Mesendoderm (in vitro differentiated cells): Measurements from ENCODE around the gene U2AF2.

Experiments
- DNase-seq: peaks from one replicate; pipeline ENCODE4 v3.0.0; 2013
- H2AK5ac ChIP-seq: 2 replicates; pipeline ENCODE4 v1.6.1; 2013; ENCODE audit warnings: low read length, inconsistent platforms
- H2BK120ac ChIP-seq: 2 replicates; pipeline ENCODE4 v1.6.1; 2013; ENCODE audit warnings: low read depth, mild to moderate bottlenecking, low read length, moderate library complexity, mixed read lengths
- H2BK15ac ChIP-seq: replicated peaks from 2 replicates; pipeline ENCODE4 v1.6.1; 2013; ENCODE audit warnings: low read depth, mild to moderate bottlenecking, moderate library complexity
- H2BK5ac ChIP-seq: 2 replicates; pipeline ENCODE4 v1.6.1; 2013; ENCODE audit warnings: low read length, inconsistent platforms
- H3K18ac ChIP-seq: 2 replicates; pipeline ENCODE4 v1.6.1; 2013; ENCODE audit warnings: mild to moderate bottlenecking, low read length, mixed read lengths
- H3K23ac ChIP-seq: one replicate; pipeline ENCODE4 v1.6.1; 2013; ENCODE audit warnings: low read length
- H3K27ac ChIP-seq: 2 replicates; pipeline ENCODE4 v1.5.1; 2013; ENCODE audit warnings: low read depth, mild to moderate bottlenecking, inconsistent platforms, low read length, moderate library complexity
- H3K27me3 ChIP-seq: 2 replicates; pipeline ENCODE4 v1.6.1; 2013; ENCODE audit warnings: low read length, control low read depth, mild to moderate bottlenecking, inconsistent platforms; ENCODE audit not compliant: insufficient read depth, poor library complexity
- H3K36me3 ChIP-seq: 2 replicates; pipeline ENCODE4 v1.6.1; 2013; ENCODE audit warnings: low read length, inconsistent platforms; ENCODE audit not compliant: control insufficient read depth, insufficient read depth
- H3K4ac ChIP-seq: one replicate; pipeline ENCODE4 v1.6.1; 2013; ENCODE audit warnings: low read depth, mild to moderate bottlenecking, low read length, moderate library complexity
- H3K4me1 ChIP-seq: 2 replicates; pipeline ENCODE4 v1.6.1; 2013; ENCODE audit warnings: low read depth, low read length, inconsistent platforms; ENCODE audit not compliant: control insufficient read depth
- H3K4me2 ChIP-seq: 2 replicates; pipeline ENCODE4 v1.6.1; 2013; ENCODE audit warnings: low read length
- H3K4me3 ChIP-seq: 2 replicates; pipeline ENCODE4 v1.5.1; 2013; ENCODE audit warnings: mild to moderate bottlenecking, low read length
- H3K56ac ChIP-seq: one replicate; pipeline ENCODE4 v1.6.1; 2013; ENCODE audit warnings: low read length
- H3K79me1 ChIP-seq: 2 replicates; pipeline ENCODE4 v1.6.1; 2013; ENCODE audit warnings: low read length, inconsistent platforms
- H3K79me2 ChIP-seq: 2 replicates; pipeline ENCODE4 v1.6.1; 2013; ENCODE audit warnings: mild to moderate bottlenecking, low read length; ENCODE audit not compliant: control insufficient read depth, insufficient read depth
- H3K9ac ChIP-seq: 2 replicates; pipeline ENCODE4 v1.6.1; 2013; ENCODE audit warnings: low read length, inconsistent platforms
- H4K5ac ChIP-seq: one replicate; pipeline ENCODE4 v1.6.1; 2013; ENCODE audit warnings: low read length
- H4K8ac ChIP-seq: one replicate; pipeline ENCODE4 v1.6.1; 2013; ENCODE audit warnings: low read depth, mild to moderate bottlenecking, control low read depth, low read length, moderate library complexity
- WGBS: extraction: QIAGEN DNeasy Blood & Tissue Kit; methylation state at CpG from one replicate; pipeline ENCODE4 v1.1.7; 2013; ENCODE audit warnings: low lambda C conversion rate, missing lambda C conversion rate; ENCODE audit not compliant: insufficient coverage; ENCODE audit errors: extremely low coverage; 5-methylcytosine and 5-hydroxymethylcytosine counted together

The U2AF2 gene

GRCh38 chr19:55614711-55615542 is 39.9 kb upstream of the U2AF2 start:
- Histone ChIP-seq H3K56ac (no peak overlapping the region), H3K4me3 (no peak overlapping the region), H3K27me3 (no peaks in the 10 kb centered on the region), H3K36me3 (peaks cover 4% of the 10 kb centered on the region), H3K27ac (no peak overlapping the region), H2BK120ac (no peak overlapping the region), H3K23ac (no peak overlapping the region), H2BK5ac (no peak overlapping the region), H3K18ac (no peak overlapping the region), H3K4ac (no peak overlapping the region), H3K9ac (no peak overlapping the region), H3K79me1 (no peaks in the 10 kb centered on the region), H3K79me2 (no peaks in the 10 kb centered on the region), H2BK15ac (no peak overlapping the region), H3K4me1 (no peaks in the 10 kb centered on the region), H4K8ac (no peak overlapping the region), H4K5ac (no peak overlapping the region), H2AK5ac (no peak overlapping the region), H3K4me2 (no peak overlapping the region)
- no CpG with 5 or more reads among the region's 98 CpGs for WGBS
- no peak for DNase-seq

- no peaks in the 10 kb centered on the region for H3K27me3 ChIP-seq
- no peak overlapping the region for H3K18ac ChIP-seq
- no peak overlapping the region for H3K4me3 ChIP-seq
- no peak overlapping the region for H3K9ac ChIP-seq
- H4K5ac ChIP-seq = no peak overlapping the region
- no peak overlapping the region for H2BK120ac ChIP-seq
- no peak overlapping the region for H3K56ac ChIP-seq
- no peak overlapping the region for H2BK5ac ChIP-seq
- no peak overlapping the region for H3K4ac ChIP-seq
- no peak overlapping the region for H3K23ac ChIP-seq
- no CpG with 5 or more reads among the region's 88 CpGs for WGBS
- peaks cover 4% of the 10 kb centered on the region for H3K36me3 ChIP-seq
- no peak overlapping the region for H3K4me2 ChIP-seq
- H2BK15ac ChIP-seq = no peak overlapping the region
- no peaks in the 10 kb centered on the region for H3K79me2 ChIP-seq
- H3K4me1 ChIP-seq = no peaks in the 10 kb centered on the region
- no peak for DNase-seq
- no peak overlapping the region for H4K8ac ChIP-seq
- H3K79me1 ChIP-seq = no peaks in the 10 kb centered on the region
- H3K27ac ChIP-seq = no peak overlapping the region
- no peak overlapping the region for H2AK5ac ChIP-seq
Observed at GRCh38 chr19:55615543-55616394, 39.1 kb upstream of the U2AF2 start.

GRCh38 chr19:55616395-55616875 is 38.4 kb upstream of the U2AF2 start:
- Histone ChIP-seq H3K9ac (no peak overlapping the region), H4K5ac (no peak overlapping the region), H2BK120ac (no peak overlapping the region), H3K36me3 (peaks cover 4% of the 10 kb centered on the region), H2AK5ac (no peak overlapping the region), H3K18ac (no peak overlapping the region), H3K4ac (no peak overlapping the region), H3K23ac (no peak overlapping the region), H2BK5ac (no peak overlapping the region), H3K27me3 (no peaks in the 10 kb centered on the region), H3K4me1 (no peaks in the 10 kb centered on the region), H4K8ac (no peak overlapping the region), H3K79me1 (no peaks in the 10 kb centered on the region), H2BK15ac (no peak overlapping the region), H3K56ac (no peak overlapping the region), H3K4me2 (no peak overlapping the region), H3K27ac (no peak overlapping the region), H3K4me3 (no peak overlapping the region), H3K79me2 (no peaks in the 10 kb centered on the region)
- WGBS = no CpG with 5 or more reads among the region's 38 CpGs
- DNase-seq = no peak

GRCh38 chr19:55617426-55617825 is 37.4 kb upstream of the U2AF2 start:
- H3K4me1 ChIP-seq = no peaks in the 10 kb centered on the region
- no peaks in the 10 kb centered on the region for H3K79me1 ChIP-seq
- H3K18ac ChIP-seq = no peak overlapping the region
- no peak overlapping the region for H3K4ac ChIP-seq
- no peak overlapping the region for H4K8ac ChIP-seq
- no peak overlapping the region for H3K27ac ChIP-seq
- no peak overlapping the region for H3K56ac ChIP-seq
- H3K79me2 ChIP-seq = no peaks in the 10 kb centered on the region
- no peak for DNase-seq
- H3K27me3 ChIP-seq = no peaks in the 10 kb centered on the region
- no peak overlapping the region for H3K23ac ChIP-seq
- no peak overlapping the region for H3K9ac ChIP-seq
- no peak overlapping the region for H2BK15ac ChIP-seq
- H3K36me3 ChIP-seq = peaks cover 4% of the 10 kb centered on the region
- no peak overlapping the region for H3K4me2 ChIP-seq
- H2AK5ac ChIP-seq = no peak overlapping the region
- H2BK120ac ChIP-seq = no peak overlapping the region
- no peak overlapping the region for H2BK5ac ChIP-seq
- WGBS = no CpG with 5 or more reads among the region's 8 CpGs
- no peak overlapping the region for H3K4me3 ChIP-seq
- H4K5ac ChIP-seq = no peak overlapping the region

- peaks cover 4% of the 10 kb centered on the region for H3K36me3 ChIP-seq
- no peaks in the 10 kb centered on the region for H3K79me1 ChIP-seq
- H2BK120ac ChIP-seq = no peak overlapping the region
- H4K8ac ChIP-seq = no peak overlapping the region
- no peaks in the 10 kb centered on the region for H3K4me1 ChIP-seq
- no peak overlapping the region for H2BK15ac ChIP-seq
- no peak overlapping the region for H3K9ac ChIP-seq
- no peak overlapping the region for H2AK5ac ChIP-seq
- H4K5ac ChIP-seq = no peak overlapping the region
- H3K4me3 ChIP-seq = no peak overlapping the region
- no peak overlapping the region for H3K56ac ChIP-seq
- DNase-seq = no peak
- H3K23ac ChIP-seq = no peak overlapping the region
- no peak overlapping the region for H3K4me2 ChIP-seq
- no peaks in the 10 kb centered on the region for H3K79me2 ChIP-seq
- no peak overlapping the region for H3K4ac ChIP-seq
- no CpG with 5 or more reads among the region's 7 CpGs for WGBS
- H3K27ac ChIP-seq = no peak overlapping the region
- H2BK5ac ChIP-seq = no peak overlapping the region
- no peaks in the 10 kb centered on the region for H3K27me3 ChIP-seq
- H3K18ac ChIP-seq = no peak overlapping the region
Observed at GRCh38 chr19:55618426-55618825, 36.4 kb upstream of the U2AF2 start.
